CD4-positive, alpha-beta T cell (primary cell): ENCODE measurements around the gene RPN1. TPM values are rescaled to one million over a fixed set of nuclear protein-coding genes. Genes with fewer than 3 reads are reported as not detected.
"Not testable (repeated sequence)": the region's sequence is repeated elsewhere in the genome, so short reads cannot be mapped to it uniquely, and the experiment has no call there.

Source experiments
- ATAC-seq: fragments of 200-7000 bp; cut with Tn5 transposase; one replicate; pipeline ENCODE4 v1.10.0; 2022; ENCODE audit warnings: mild to moderate bottlenecking; ENCODE audit not compliant: poor library complexity
- CTCF ChIA-PET: fragments of 350-600 bp; sonication (Branson Sonifier 250); formaldehyde crosslinking; loops from one replicate; lab custom pipeline; 2021; ENCODE audit warnings: antibody characterized with exemption, inconsistent platforms; lab: Charles Lee
- POLR2A ChIA-PET: fragments of 350-600 bp; sonication (Branson Sonifier 250); formaldehyde crosslinking; loops from one replicate; lab custom pipeline; 2021; ENCODE audit warnings: antibody characterized with exemption, inconsistent platforms; lab: Charles Lee
- DNase-seq, 14 experiments: peaks; one replicate each; pipeline ENCODE4 v3.0.0-alpha.2; 2013 to 2020; ENCODE audit warnings: mixed read lengths in 2 of 14
- H3K27ac ChIP-seq, 2 donors: one replicate each; pipeline versions ENCODE4 v1.5.1 to v1.7.0; 2013; ENCODE audit warnings: low read length in 2 of 2, low read depth in 1 of 2, mild to moderate bottlenecking in 1 of 2
- H3K27me3 ChIP-seq, 2 experiments: 1 replicate in 1 of 2; 2 replicates in 1 of 2; pipeline versions ENCODE4 v1.6.1 to v1.7.0; 2013; ENCODE audit warnings: low read length in 2 of 2, control low read depth in 1 of 2, mild to moderate bottlenecking in 1 of 2, moderate library complexity in 1 of 2; ENCODE audit not compliant: insufficient read depth in 2 of 2, control insufficient read depth in 1 of 2
- H3K36me3 ChIP-seq: one replicate; pipeline ENCODE4 v1.6.1; 2013; ENCODE audit warnings: low read length, control low read depth; ENCODE audit not compliant: insufficient read depth
- H3K4me1 ChIP-seq: one replicate; pipeline ENCODE4 v1.6.1; 2013; ENCODE audit warnings: low read length, control low read depth; ENCODE audit not compliant: insufficient read depth
- H3K4me3 ChIP-seq: one replicate; pipeline ENCODE4 v1.5.1; 2013; ENCODE audit warnings: mild to moderate bottlenecking, low read length, moderate library complexity
- H3K9me3 ChIP-seq, 2 experiments: 1 replicate in 1 of 2; 2 replicates in 1 of 2; pipeline versions ENCODE4 v1.6.1 to v1.7.0; 2013; ENCODE audit warnings: low read length in 2 of 2, mild to moderate bottlenecking in 2 of 2, control low read depth in 1 of 2, moderate library complexity in 1 of 2; ENCODE audit not compliant: control insufficient read depth in 1 of 2, insufficient read depth in 1 of 2
- H3K27ac Mint-ChIP-seq: one replicate; pipeline ENCODE4 v1.8.0; 2020; ENCODE audit warnings: mixed read lengths
- H3K27me3 Mint-ChIP-seq: one replicate; pipeline ENCODE4 v1.8.0; 2021; ENCODE audit warnings: mixed read lengths
- H3K36me3 Mint-ChIP-seq: one replicate; pipeline ENCODE4 v1.8.0; 2021; ENCODE audit warnings: low read depth, mixed read lengths
- H3K4me1 Mint-ChIP-seq: one replicate; pipeline ENCODE4 v1.8.0; 2021; ENCODE audit warnings: low read depth, mixed read lengths
- H3K4me3 Mint-ChIP-seq: one replicate; pipeline ENCODE4 v1.8.0; 2020; ENCODE audit warnings: mild to moderate bottlenecking, mixed read lengths
- H3K9me3 Mint-ChIP-seq: one replicate; pipeline ENCODE4 v1.8.0; 2020; ENCODE audit warnings: mixed read lengths
- intact Hi-C, 2 experiments: fragments of 100-400 bp; cut with DNase I in 1 of 2; cut with micrococcal nuclease in 1 of 2; formaldehyde crosslinking; loops; one replicate each; pipeline versions ENCODE4 v1.15.1 to v1.9.0; 2023 to 2025; cut with DNase I, micrococcal nuclease
- total RNA-seq, 174 experiments: library from RNA in 2 of 174; stranded (reverse) in 2 of 174; gene quantifications; one replicate each; pipeline ENCODE4 v1.2.3 and lab custom pipeline; 2021 to 2026
- TF ChIP-seq, protein P1 (sequence below): fragments of 200-600 bp; IDR thresholded peaks from one replicate; pipeline ENCODE4 v1.8.0; 2022; ENCODE audit warnings: antibody characterized with exemption, mild to moderate bottlenecking

RPN1 gene
- total RNA-seq, 2 experiments from 2014 or later: 67.7 to 72.6 TPM

- no peak overlapping the region for H3K27ac ChIP-seq
- H3K27me3 Mint-ChIP-seq: no peaks in the 10 kb centered on the region
- intact Hi-C loops: no loop called here
- H3K4me3 Mint-ChIP-seq: no peak overlapping the region
- TF ChIP-seq, protein P1, sequence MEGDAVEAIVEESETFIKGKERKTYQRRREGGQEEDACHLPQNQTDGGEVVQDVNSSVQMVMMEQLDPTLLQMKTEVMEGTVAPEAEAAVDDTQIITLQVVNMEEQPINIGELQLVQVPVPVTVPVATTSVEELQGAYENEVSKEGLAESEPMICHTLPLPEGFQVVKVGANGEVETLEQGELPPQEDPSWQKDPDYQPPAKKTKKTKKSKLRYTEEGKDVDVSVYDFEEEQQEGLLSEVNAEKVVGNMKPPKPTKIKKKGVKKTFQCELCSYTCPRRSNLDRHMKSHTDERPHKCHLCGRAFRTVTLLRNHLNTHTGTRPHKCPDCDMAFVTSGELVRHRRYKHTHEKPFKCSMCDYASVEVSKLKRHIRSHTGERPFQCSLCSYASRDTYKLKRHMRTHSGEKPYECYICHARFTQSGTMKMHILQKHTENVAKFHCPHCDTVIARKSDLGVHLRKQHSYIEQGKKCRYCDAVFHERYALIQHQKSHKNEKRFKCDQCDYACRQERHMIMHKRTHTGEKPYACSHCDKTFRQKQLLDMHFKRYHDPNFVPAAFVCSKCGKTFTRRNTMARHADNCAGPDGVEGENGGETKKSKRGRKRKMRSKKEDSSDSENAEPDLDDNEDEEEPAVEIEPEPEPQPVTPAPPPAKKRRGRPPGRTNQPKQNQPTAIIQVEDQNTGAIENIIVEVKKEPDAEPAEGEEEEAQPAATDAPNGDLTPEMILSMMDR: no peak
- POLR2A ChIA-PET: no interaction called here
- no peaks in the 10 kb centered on the region for H3K9me3 ChIP-seq
- H3K27ac Mint-ChIP-seq: no peak overlapping the region
- H3K4me3 ChIP-seq: no peak overlapping the region
- peaks cover 12% of the 10 kb centered on the region for H3K4me1 ChIP-seq
- no peak for DNase-seq
- H3K9me3 Mint-ChIP-seq: no peaks in the 10 kb centered on the region
- no peaks in the 10 kb centered on the region for H3K27me3 ChIP-seq
- no peaks in the 10 kb centered on the region for H3K36me3 ChIP-seq
- H3K36me3 Mint-ChIP-seq: no peaks in the 10 kb centered on the region
- peaks cover 10% of the 10 kb centered on the region for H3K4me1 Mint-ChIP-seq
- CTCF ChIA-PET: no interaction called here
- no peak for ATAC-seq
These were observed 57.8 kb downstream of the RPN1 start for GRCh38 chr3:128592864-128593263.

DNA sequence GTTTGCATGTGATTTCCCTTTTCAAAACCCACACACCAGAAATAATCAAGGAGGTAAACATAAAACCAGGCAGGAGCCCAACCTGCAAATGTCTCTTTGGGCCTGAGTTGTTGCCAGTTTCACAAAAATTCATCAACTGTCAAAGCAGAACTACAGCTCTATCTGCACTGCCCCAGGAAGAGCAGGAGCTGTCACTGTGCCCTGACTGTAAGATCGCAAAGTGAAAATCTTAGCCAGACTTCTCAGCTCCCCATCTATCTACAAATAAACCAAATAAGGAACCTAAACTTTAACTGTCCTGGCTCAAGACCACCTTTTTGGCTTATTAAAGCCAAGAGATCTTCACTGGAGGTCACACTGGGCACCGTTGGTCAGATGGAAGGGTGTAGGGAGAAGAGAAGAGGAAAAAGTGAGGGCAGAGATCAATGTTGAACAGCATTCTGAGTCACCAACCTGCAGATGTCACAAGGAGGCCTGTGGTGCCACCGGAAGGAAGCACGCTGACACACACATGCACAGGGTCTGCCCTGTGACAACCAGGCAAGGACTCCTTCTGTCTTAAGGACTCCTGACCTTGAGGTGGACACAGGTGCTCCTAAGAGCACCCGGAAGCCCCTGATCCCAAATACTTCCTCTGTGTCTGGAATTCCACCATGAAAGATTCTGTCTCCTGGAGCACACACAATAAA, 58.7 kb downstream of the RPN1 start:
- H3K36me3 Mint-ChIP-seq: no peaks in the 10 kb centered on the region
- H3K9me3 Mint-ChIP-seq: no peaks in the 10 kb centered on the region
- H3K4me3 ChIP-seq: no peak overlapping the region
- H3K9me3 ChIP-seq: no peaks in the 10 kb centered on the region
- ChIA-PET POLR2A (no interaction called here), CTCF (no interaction called here)
- DNase-seq: peak in 3 of 14 experiments; percentile 37 to 61 (median 58)
- H3K4me3 Mint-ChIP-seq: no peak overlapping the region
- H3K27ac ChIP-seq: no peak overlapping the region
- H3K36me3 ChIP-seq: no peaks in the 10 kb centered on the region
- peaks cover 10% of the 10 kb centered on the region for H3K4me1 Mint-ChIP-seq
- no peaks in the 10 kb centered on the region for H3K27me3 ChIP-seq
- peak; percentile 64 for ATAC-seq
- peaks cover 12% of the 10 kb centered on the region for H3K4me1 ChIP-seq
- TF ChIP-seq, protein P1: no peak
- H3K27me3 Mint-ChIP-seq: no peaks in the 10 kb centered on the region
- H3K27ac Mint-ChIP-seq: peak overlapping the region; percentile 34
- intact Hi-C loops: no loop called here

DNA sequence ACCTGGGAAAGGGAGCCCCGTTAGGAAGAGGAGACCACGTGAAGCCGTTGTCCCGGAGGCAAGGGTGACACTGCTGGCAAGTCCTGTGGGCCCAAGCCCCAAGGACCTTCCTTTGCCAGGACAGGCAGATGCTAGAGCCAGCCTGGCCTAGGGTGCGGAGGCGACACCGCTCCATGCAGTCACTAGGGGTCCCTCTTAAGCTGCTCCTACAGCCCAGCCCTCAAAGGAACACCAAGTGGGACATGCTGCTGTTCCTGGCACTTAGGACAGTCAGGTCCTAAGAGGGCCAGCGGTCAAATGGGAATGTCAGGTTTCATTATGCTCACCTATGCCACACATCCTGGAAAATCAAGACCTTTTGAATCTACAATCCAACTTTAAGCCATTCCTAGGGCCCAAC, 59.7 kb downstream of the RPN1 start:
- intact Hi-C loops: no loop called here
- Histone ChIP-seq H3K4me1 (peaks cover 12% of the 10 kb centered on the region), H3K9me3 (no peaks in the 10 kb centered on the region), H3K27me3 (no peaks in the 10 kb centered on the region), H3K36me3 (no peaks in the 10 kb centered on the region), H3K27ac (no peak overlapping the region), H3K4me3 (no peak overlapping the region)
- Mint-ChIP-seq H3K4me3 (no peak overlapping the region), H3K4me1 (peaks cover 10% of the 10 kb centered on the region), H3K27me3 (no peaks in the 10 kb centered on the region), H3K9me3 (no peaks in the 10 kb centered on the region), H3K36me3 (no peaks in the 10 kb centered on the region), H3K27ac (no peak overlapping the region)
- ChIA-PET CTCF (no interaction called here), POLR2A (no interaction called here)
- ATAC-seq (no peak), DNase-seq (peak in 1 of 14 experiments; percentile 9)
- TF ChIP-seq, protein P1: no peak

DNA sequence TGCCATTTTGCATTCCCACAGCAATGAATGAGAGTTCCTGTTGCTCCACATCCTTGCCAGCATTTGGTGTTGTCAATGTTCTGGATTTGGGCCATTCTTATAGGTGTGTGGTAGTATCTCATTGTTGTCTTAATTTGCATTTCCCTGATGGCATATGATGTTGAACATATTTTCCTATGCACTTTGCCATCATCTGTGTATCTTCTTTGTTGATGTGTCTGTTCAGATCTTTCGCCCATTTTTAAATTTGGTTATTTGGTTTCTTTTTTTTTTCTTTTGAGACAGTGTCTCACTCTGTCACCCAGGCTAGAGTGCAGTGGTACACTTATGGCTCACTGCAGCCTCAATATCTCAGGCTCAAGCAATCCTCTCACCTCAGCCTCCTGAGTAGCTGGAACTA, 60.6 kb downstream of the RPN1 start:
- H3K27ac Mint-ChIP-seq, CTCF ChIA-PET: not testable (repeated sequence)

More for the DNA sequence above, 60.6 kb downstream of the RPN1 start:
- H3K36me3 ChIP-seq, POLR2A ChIA-PET, ATAC-seq, H3K4me1 ChIP-seq, H3K9me3 Mint-ChIP-seq, DNase-seq, H3K27me3 Mint-ChIP-seq, H3K4me1 Mint-ChIP-seq, H3K27me3 ChIP-seq, H3K9me3 ChIP-seq, H3K36me3 Mint-ChIP-seq, H3K4me3 ChIP-seq, H3K27ac ChIP-seq, H3K4me3 Mint-ChIP-seq, intact Hi-C loops: not testable (repeated sequence)
